HL-60 (cell line): ENCODE results near the gene NEDD4L.
"Not testable (repeated sequence)": the region's sequence is repeated elsewhere in the genome, so short reads cannot be mapped to it uniquely, and the experiment has no call there.

Source experiments
- DNase-seq, 2 experiments: peaks; one replicate each; pipeline ENCODE4 v3.0.0-alpha.2; 2010 to 2020; ENCODE audit warnings: low read depth in 1 of 2, low spot score in 1 of 2
- H3K27ac ChIP-seq: fragments of 250-450 bp; sonication (Bioruptor Pico); replicated peaks from 2 replicates; pipeline ENCODE4 v1.5.1; 2020; ENCODE audit warnings: mild to moderate bottlenecking, moderate library complexity
- H3K27me3 ChIP-seq: fragments of 250-450 bp; sonication (Bioruptor Pico); 2 replicates; pipeline ENCODE4 v1.5.1; 2021; ENCODE audit warnings: mild to moderate bottlenecking, moderate library complexity; ENCODE audit not compliant: insufficient read depth, poor library complexity, severe bottlenecking
- H3K4me3 ChIP-seq: replicated peaks from 2 replicates; pipeline ENCODE4 v1.5.1; 2011; ENCODE audit warnings: mild to moderate bottlenecking, control low read depth, low read length; ENCODE audit not compliant: insufficient read depth
- CTCF ChIP-seq: IDR thresholded peaks from one replicate; pipeline ENCODE4 v1.5.1; 2011; ENCODE audit warnings: low read length, control low read depth, inconsistent platforms; ENCODE audit not compliant: insufficient read depth
- GABPA ChIP-seq: IDR thresholded peaks from 2 replicates; pipeline ENCODE4 v1.6.1; 2012; ENCODE audit warnings: low read depth
- POLR2AphosphoS5 ChIP-seq: IDR thresholded peaks from 2 replicates; pipeline ENCODE4 v1.6.1; 2012; ENCODE audit warnings: low read depth
- REST ChIP-seq: IDR thresholded peaks from 2 replicates; pipeline ENCODE4 v1.6.1; 2012; ENCODE audit warnings: low read depth; ENCODE audit not compliant: insufficient replicate concordance
- SPI1 ChIP-seq: IDR thresholded peaks from 2 replicates; pipeline ENCODE4 v1.6.1; 2012; ENCODE audit warnings: low read depth, mild to moderate bottlenecking, borderline replicate concordance
- long read RNA-seq: library from polyadenylated mRNA; unstranded; transcript quantifications from one replicate; pipeline ENCODE4 v2.0.0, GENCODE V29; 2020

NEDD4L gene
- long read RNA-seq, partial matches to known transcripts: 3 of 4 reads
- long read RNA-seq, other reads (novel, unspliced or antisense): 1 of 4 reads

- Histone ChIP-seq H3K4me3 (peak within 1 kb of the TSS; percentile 61), H3K27me3 (peaks cover 49% of the 10 kb centered on the region), H3K27ac (no peak within 1 kb of the TSS)
- TF ChIP-seq GABPA (no peak), CTCF (peak; percentile 86)
- DNase-seq: peak; percentile 43 to 78
Observed at GRCh38 chr18:58043491-58044369, at the start of gene NEDD4L. Gene NEDD4L (plus strand): TSS chr18:58044226. CDS start chr18:58044661, 435 bp downstream.

- no peak overlapping the region for H3K4me3 ChIP-seq
- H3K27ac ChIP-seq: no peak overlapping the region
- H3K27me3 ChIP-seq: peaks cover 3% of the 10 kb centered on the region
- TF ChIP-seq REST (no peak), CTCF (no peak), SPI1 (no peak), GABPA (no peak), POLR2AphosphoS5 (no peak)
- no peak for DNase-seq
Observed at GRCh38 chr18:57995331-57995730, 48.7 kb upstream of the NEDD4L start.

- not testable (repeated sequence) for DNase-seq, H3K4me3 ChIP-seq, H3K27ac ChIP-seq, H3K27me3 ChIP-seq
Observed at GRCh38 chr18:57996894-57997293, 47.1 kb upstream of the NEDD4L start.

- H3K27ac ChIP-seq: no peak overlapping the region
- peaks cover 7% of the 10 kb centered on the region for H3K27me3 ChIP-seq
- TF ChIP-seq POLR2AphosphoS5 (no peak), SPI1 (no peak), GABPA (no peak), CTCF (no peak), REST (no peak)
- no peak overlapping the region for H3K4me3 ChIP-seq
- DNase-seq: no peak
Observed at GRCh38 chr18:57997820-57998219, 46.2 kb upstream of the NEDD4L start.
